ENCODE data around the gene CLSTN2.

Gene CLSTN2

GRCh38 chr3:140007081-140007480, 72.1 kb downstream of the CLSTN2 start:
- DNase-seq (ENCODE audit: low read depth), result no peak

GRCh38 chr3:140007911-140008869, 73.2 kb downstream of the CLSTN2 start:
- no peak for DNase-seq (ENCODE audit: low read depth)

- no peak for DNase-seq (ENCODE audit: low read depth)
Observed at GRCh38 chr3:140010391-140010790, 75.4 kb downstream of the CLSTN2 start.

- DNase-seq (ENCODE audit: low read depth), result no peak
Observed at GRCh38 chr3:140011086-140011485, 76.1 kb downstream of the CLSTN2 start.

GRCh38 chr3:140011611-140012277, 76.8 kb downstream of the CLSTN2 start:
- DNase-seq (ENCODE audit: low read depth), result no peak

- no peak for DNase-seq (ENCODE audit: low read depth)
Observed at GRCh38 chr3:140013220-140013619, 78.2 kb downstream of the CLSTN2 start.

GRCh38 chr3:140014831-140015495, 80.0 kb downstream of the CLSTN2 start:
- DNase-seq (ENCODE audit: low read depth), result no peak

- no peak for DNase-seq (ENCODE audit: low read depth)
Observed at GRCh38 chr3:140015741-140016140, 80.8 kb downstream of the CLSTN2 start.

- no peak for DNase-seq (ENCODE audit: low read depth)
Observed at GRCh38 chr3:140018556-140018955, 83.6 kb downstream of the CLSTN2 start.

GRCh38 chr3:140019946-140020345, 85.0 kb downstream of the CLSTN2 start:
- no peak for DNase-seq (ENCODE audit: low read depth)

- DNase-seq (ENCODE audit: low read depth), result no peak
Observed at GRCh38 chr3:140020541-140020940, 85.6 kb downstream of the CLSTN2 start.

GRCh38 chr3:140021269-140021668, 86.3 kb downstream of the CLSTN2 start:
- DNase-seq (ENCODE audit: low read depth), result no peak

- no peak for DNase-seq (ENCODE audit: low read depth)
Observed at GRCh38 chr3:140022066-140022770, 87.2 kb downstream of the CLSTN2 start.

- DNase-seq (ENCODE audit: low read depth), result no peak
Observed at GRCh38 chr3:140023616-140024530, 88.9 kb downstream of the CLSTN2 start.

- DNase-seq (ENCODE audit: low read depth), result no peak
Observed at GRCh38 chr3:140031170-140031569, 96.2 kb downstream of the CLSTN2 start.

- no peak for DNase-seq (ENCODE audit: low read depth)
Observed at GRCh38 chr3:140034058-140034457, 99.1 kb downstream of the CLSTN2 start.

- no peak for DNase-seq (ENCODE audit: low read depth)
Observed at GRCh38 chr3:140035871-140036270, 100.9 kb downstream of the CLSTN2 start.

GRCh38 chr3:140050396-140050795, 115.4 kb downstream of the CLSTN2 start:
- no peak for DNase-seq (ENCODE audit: low read depth)

- DNase-seq (ENCODE audit: low read depth), result no peak
Observed at GRCh38 chr3:140051019-140051957, 116.3 kb downstream of the CLSTN2 start.
